GM12878 (cell line): ENCODE results near the gene ATP13A1. TPM values are rescaled to one million over a fixed set of nuclear protein-coding genes. Genes with fewer than 3 reads are reported as not detected.

Experiments
- ATAC-seq: fragments of 200-7000 bp; cut with Tn5 transposase; 3 replicates; pipeline ENCODE4 v1.9.1; 2020; ENCODE audit warnings: mild to moderate bottlenecking, moderate library complexity
- BruUV-seq: library from RNA; stranded (reverse); fragments of 400-500 nt; replicated peaks from 2 replicates; lab custom pipeline; 2021; lab: Mats Ljungman, UMichigan
- CTCF ChIA-PET: fragments of 300-600 bp; sonication (Branson Sonifier 250); formaldehyde crosslinking; extraction: SDS; loops from one replicate; lab custom pipeline; 2021; ENCODE audit warnings: inconsistent platforms; lab: Yijun Ruan, JAX
- POLR2A ChIA-PET: fragments of 350-600 bp; formaldehyde crosslinking; extraction: SDS; loops from one replicate; lab custom pipeline; 2021; ENCODE audit warnings: inconsistent platforms; lab: Charles Lee
- RAD21 ChIA-PET: fragments of 300-600 bp; sonication (Branson Sonifier 250); formaldehyde crosslinking; loops from one replicate; lab custom pipeline; 2023; ENCODE audit warnings: antibody characterized with exemption; ENCODE audit not compliant: unreplicated experiment; lab: Charles Lee
- SMC1A ChIA-PET: fragments of 300-600 bp; sonication (Branson Sonifier 250); formaldehyde crosslinking; loops from one replicate; lab custom pipeline; 2023; ENCODE audit not compliant: unreplicated experiment, uncharacterized antibody; lab: Charles Lee
- DNase-seq: peaks from one replicate; pipeline ENCODE4 v3.0.0-alpha.2; 2011; ENCODE audit warnings: low read depth, low spot score
- FAIRE-seq: peaks from 3 replicates; lab custom pipeline; 2011; peaks lifted over from hg19 to GRCh38; lab: Jason Lieb, UNC
- H2AFZ ChIP-seq: 2 replicates; pipeline ENCODE4 v1.6.0; 2011; ENCODE audit warnings: low read depth, low read length, control low read depth; ENCODE audit not compliant: control insufficient read depth
- H3K27ac ChIP-seq: 2 replicates; pipeline ENCODE4 v1.5.1; 2011; ENCODE audit warnings: control low read depth; ENCODE audit not compliant: control insufficient read depth, insufficient read depth
- H3K27me3 ChIP-seq, 2 experiments: replicated peaks in 1 of 2; 2 replicates each; pipeline versions ENCODE4 v1.6.0 to v1.6.1; 2011; ENCODE audit warnings: low read length in 1 of 2; ENCODE audit not compliant: control insufficient read depth in 2 of 2, insufficient read depth in 2 of 2
- H3K36me3 ChIP-seq, 2 experiments: 2 replicates each; pipeline ENCODE4 v1.5.1; 2011; ENCODE audit warnings: low read length in 1 of 2; ENCODE audit not compliant: control insufficient read depth in 2 of 2, insufficient read depth in 2 of 2
- H3K4me1 ChIP-seq: 2 replicates; pipeline ENCODE4 v1.6.1; 2011; ENCODE audit warnings: mild to moderate bottlenecking, low read length, moderate library complexity, mixed read lengths; ENCODE audit not compliant: control insufficient read depth, insufficient read depth
- H3K4me2 ChIP-seq: 2 replicates; pipeline ENCODE4 v1.6.0; 2011; ENCODE audit warnings: control low read depth; ENCODE audit not compliant: control insufficient read depth, insufficient read depth
- H3K4me3 ChIP-seq: fragments of 200-600 bp; sonication (generic); 2 replicates; pipeline ENCODE4 v1.5.1; 2016
- H3K79me2 ChIP-seq: 2 replicates; pipeline ENCODE4 v1.6.0; 2011; ENCODE audit warnings: low read length; ENCODE audit not compliant: control insufficient read depth, insufficient read depth
- H3K9ac ChIP-seq: 2 replicates; pipeline ENCODE4 v1.8.0; 2011; ENCODE audit warnings: low read length, control low read depth, mixed read lengths; ENCODE audit not compliant: control insufficient read depth, insufficient read depth
- H3K9me3 ChIP-seq: replicated peaks from 3 replicates; pipeline ENCODE4 v1.5.1; 2011; ENCODE audit warnings: mild to moderate bottlenecking, low read length; ENCODE audit not compliant: control insufficient read depth, insufficient read depth
- H4K20me1 ChIP-seq: 2 replicates; pipeline ENCODE4 v1.6.0; 2011; ENCODE audit not compliant: control insufficient read depth, insufficient read depth
- ATF7 ChIP-seq: fragments of 450-650 bp; IDR thresholded peaks from 2 replicates; pipeline ENCODE4 v1.6.1; 2016; ENCODE audit warnings: low read depth, mild to moderate bottlenecking
- CBX3 ChIP-seq: fragments of 200-600 bp; sonication (generic); IDR thresholded peaks from 2 replicates; pipeline ENCODE4 v1.6.1; 2016; ENCODE audit warnings: low read depth, borderline replicate concordance
- HDGF ChIP-seq: fragments of 450-650 bp; IDR thresholded peaks from 2 replicates; pipeline ENCODE4 v1.6.1; 2016; ENCODE audit warnings: antibody characterized with exemption
- HSF1 ChIP-seq: fragments of 150-350 bp; IDR thresholded peaks from 2 replicates; pipeline ENCODE4 v1.6.1; 2014; ENCODE audit warnings: mild to moderate bottlenecking, low read depth, low read length
- POLR2AphosphoS5 ChIP-seq: IDR thresholded peaks from 2 replicates; pipeline ENCODE4 v1.6.1; 2011; ENCODE audit warnings: mild to moderate bottlenecking, low read length, inconsistent platforms
- SRF ChIP-seq, 2 experiments: IDR thresholded peaks; 2 replicates each; pipeline ENCODE4 v1.6.1; 2011; ENCODE audit warnings: low read depth in 2 of 2, low read length in 2 of 2, mild to moderate bottlenecking in 1 of 2, moderate library complexity in 1 of 2
- WGBS: methylation state at CpG from one replicate; pipeline ENCODE4 v1.1.6; 2016; ENCODE audit warnings: low lambda C conversion rate; ENCODE audit not compliant: insufficient replicate concordance, insufficient coverage; ENCODE audit errors: missing lambda C conversion rate; 5-methylcytosine and 5-hydroxymethylcytosine counted together
- in situ Hi-C: fragments of 300-500 bp; cut with MboI; formaldehyde crosslinking; loops from 9 replicates; pipeline ENCODE4 v1.14.3; 2018; ENCODE audit warnings: mixed read lengths
- intact Hi-C: fragments of 100-400 bp; cut with micrococcal nuclease; formaldehyde crosslinking; loops from one replicate; pipeline ENCODE4 v1.14.2; 2022; ENCODE audit not compliant: unreplicated experiment
- polyA plus RNA-seq, 11 experiments: library from polyadenylated mRNA; depleted of rRNA in 4 of 11; unstranded in 6 of 11; stranded (reverse) in 5 of 11; fragments of >200 nt; fragmentation: Nextera tagmentation in 4 of 11; fragmentation: Illumina TruSeq in 1 of 11; extraction: Ambion mirVana in 4 of 11; extraction: Trizol in 1 of 11; gene quantifications; 1 replicate in 1 of 11; 2 replicates in 10 of 11; pipeline versions ENCODE4 v1.2.1 to v1.2.3, GENCODE V29; 2011 to 2016; ENCODE audit warnings: inconsistent platforms in 2 of 11, missing spikeins in 2 of 11, low read depth in 1 of 11
- total RNA-seq, 4 experiments: library from RNA; depleted of rRNA in 3 of 4; stranded (reverse); fragments of >200 nt in 3 of 4; fragmentation: Illumina TruSeq in 1 of 4; extraction: Trizol in 1 of 4; gene quantifications; 2 replicates each; pipeline versions ENCODE4 v1.2.1 to v1.2.3, GENCODE V29; 2013 to 2021

The ATP13A1 gene
- total and polyA plus RNA-seq, 10 of the 15 experiments (the other 5 are each of a cell fraction or from before 2014, with no cell fraction given) = 0.37 to 91.0 (median 29.8) TPM

- RAD21 ChIA-PET = interaction anchor here (1.3 to 2.3 kb wide), 8 partner anchors 65 to 239 kb away, joined by 3 to 13 read pairs (median 8); partner anchors contain the start of genes ZNF14, ZNF253, ZNF506 and ZNF93
- peak overlapping the region; percentile 77 for H3K4me2 ChIP-seq
- TF ChIP-seq ATF7 (peak; percentile 19; the same call in 1 of the 2 replicates), SRF (IDR thresholded peaks at IDR 0.05; ENCODE audit: low read depth in 2 of 2, low read length in 2 of 2) (peak in 1 of 2 experiments; percentile 68; a peak in 2 of 4 replicates), HDGF (peak; percentile 46; the same call in 1 of the 2 replicates), POLR2AphosphoS5 (no peak), HSF1 (no peak), CBX3 (no peak)
- TF ChIP-seq, all 136 proteins: peak for 3
- Histone ChIP-seq H3K36me3 (peaks cover 10 to 17% of the 10 kb centered on the region in 2 experiments), H3K27ac (peak overlapping the region; percentile 97), H4K20me1 (no peaks in the 10 kb centered on the region), H3K9ac (peak overlapping the region; percentile 92), H3K27me3 (no peaks in the 10 kb centered on the region), H3K9me3 (no peaks in the 10 kb centered on the region; the same call in 1 of the 3 replicates), H2AFZ (no peak overlapping the region), H3K4me3 (peak overlapping the region; percentile 87), H3K4me1 (peaks cover 10% of the 10 kb centered on the region), H3K79me2 (peaks cover 40% of the 10 kb centered on the region)
- ATAC-seq = peak; percentile 11
- in situ Hi-C loops = loop anchor here (10.0 kb wide), 1 partner anchor 1362 kb away; the partner anchor contains the start of gene ZNF430
- under 1% methylated on average over 17 of the region's 17 CpGs for WGBS
- intact Hi-C loops = loop anchor here (2.0 to 10.0 kb wide), 4 partner anchors 64 to 242 kb away; partner anchors contain the start of genes ZNF253, ZNF506 and ZNF93
- DNase-seq = no peak
- POLR2A ChIA-PET = interaction anchor here (0.6 to 3.9 kb wide), 10 partner anchors 8 to 609 kb away, joined by 3 to 18 read pairs (median 8); partner anchors contain the start of genes GMIP, LPAR2, ZNF253 and ZNF93
- CTCF ChIA-PET = interaction anchor here (3.5 kb wide), 1 partner anchor 131 kb away, joined by 28 read pairs; no protein-coding TSS in a partner anchor
- peak; percentile 27 for FAIRE-seq
- SMC1A ChIA-PET = interaction anchor here (1.3 to 2.2 kb wide), 5 partner anchors 113 to 238 kb away, joined by 3 to 9 read pairs (median 6); partner anchors contain the start of genes ZNF253 and ZNF93
- BruUV-seq = no TSS peak
Observed at GRCh38 chr19:19662871-19663255, 613 bp downstream of the ATP13A1 start.
